ENCODE data around the gene DHODH.

DHODH gene

GRCh38 chr16:72044296-72044695 lies 35.8 kb downstream of the DHODH start:
- no peak overlapping the region for H2AFZ ChIP-seq (ENCODE audit: insufficient read depth, low read length, poor library complexity)
- no peaks in the 10 kb centered on the region for H3K27me3 ChIP-seq (ENCODE audit: insufficient read depth, low read length)
- no peaks in the 10 kb centered on the region for H3K4me1 ChIP-seq (ENCODE audit: control insufficient read depth in 1 of 2, insufficient read depth in 2 of 2, low read length in 2 of 2)
- H4K91ac ChIP-seq (ENCODE audit: low read depth, low read length) = no peak overlapping the region
- H3K27ac ChIP-seq (ENCODE audit: low read depth, low read length) = no peak overlapping the region
- H3K23ac ChIP-seq (ENCODE audit: low read length) = no peak overlapping the region
- H3K4ac ChIP-seq (ENCODE audit: low read depth, low read length) = no peak overlapping the region
- H3K9me3 ChIP-seq (ENCODE audit: insufficient read depth, low read depth, low read length) = no peaks in the 10 kb centered on the region
- no peak overlapping the region for H2BK12ac ChIP-seq (ENCODE audit: low read length)
- no peak overlapping the region for H4K8ac ChIP-seq (ENCODE audit: low read depth, low read length)
- no CpG with 5 or more reads among the region's 6 CpGs for WGBS (ENCODE audit: extremely low coverage, insufficient coverage, insufficient read length)
- DNase-seq = no peak
- no peak overlapping the region for H2BK120ac ChIP-seq (ENCODE audit: insufficient read depth, low read length, poor library complexity)
- H3K18ac ChIP-seq (ENCODE audit: low read length) = no peak overlapping the region
- no peak overlapping the region for H2AK5ac ChIP-seq (ENCODE audit: low read length)
- no peaks in the 10 kb centered on the region for H3K79me2 ChIP-seq (ENCODE audit: control insufficient read depth, insufficient read depth, low read length, poor library complexity)
- H3K14ac ChIP-seq (ENCODE audit: low read length) = no peak overlapping the region
- H3K4me3 ChIP-seq (ENCODE audit: low read depth, low read length) = no peak overlapping the region
- no peaks in the 10 kb centered on the region for H3K79me1 ChIP-seq (ENCODE audit: low read length)
- no peak overlapping the region for H2BK5ac ChIP-seq (ENCODE audit: low read depth, low read length, poor library complexity)
- H3K4me2 ChIP-seq (ENCODE audit: low read length) = no peak overlapping the region
- H3K9ac ChIP-seq (ENCODE audit: low read length) = no peak overlapping the region
- no peaks in the 10 kb centered on the region for H3K36me3 ChIP-seq (ENCODE audit: control insufficient read depth in 1 of 2, insufficient read depth in 2 of 2, low read length in 2 of 2)
- H4K12ac ChIP-seq (ENCODE audit: low read depth, low read length) = no peak overlapping the region

DNA sequence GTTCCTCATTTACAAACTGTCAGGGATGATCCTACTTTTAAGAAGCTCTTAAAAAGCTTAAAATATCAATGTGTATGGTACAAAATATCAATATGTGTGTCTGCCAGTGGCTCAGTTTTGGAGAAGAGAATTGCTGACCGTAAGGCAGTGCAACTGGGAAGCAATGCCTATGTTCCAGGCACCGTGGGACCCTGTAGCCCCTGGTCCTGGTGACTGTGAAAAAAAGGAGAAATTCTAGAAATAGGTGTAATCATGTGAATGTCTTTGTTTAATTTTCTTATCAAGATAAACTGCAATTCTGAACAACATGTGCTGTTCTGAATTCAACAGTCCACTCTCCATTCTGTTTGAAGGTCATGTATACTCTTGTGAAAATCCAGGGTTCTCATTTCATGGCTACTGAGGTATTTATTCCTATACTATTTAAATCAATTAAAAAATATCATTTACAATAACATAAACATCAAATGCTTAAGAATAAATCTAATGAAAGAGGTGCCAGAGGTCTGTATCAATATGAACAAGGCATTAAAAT lies 36.3 kb downstream of the DHODH start:
- Histone ChIP-seq H3K79me1 (ENCODE audit: low read length) (no peaks in the 10 kb centered on the region), H2BK120ac (ENCODE audit: insufficient read depth, low read length, poor library complexity) (no peak overlapping the region), H3K9me3 (ENCODE audit: insufficient read depth, low read depth, low read length) (no peaks in the 10 kb centered on the region), H4K91ac (ENCODE audit: low read depth, low read length) (no peak overlapping the region), H3K36me3 (ENCODE audit: control insufficient read depth in 1 of 2, insufficient read depth in 2 of 2, low read length in 2 of 2) (no peaks in the 10 kb centered on the region), H2BK5ac (ENCODE audit: low read depth, low read length, poor library complexity) (no peak overlapping the region), H4K8ac (ENCODE audit: low read depth, low read length) (no peak overlapping the region), H3K4ac (ENCODE audit: low read depth, low read length) (no peak overlapping the region), H2BK12ac (ENCODE audit: low read length) (no peak overlapping the region), H3K4me2 (ENCODE audit: low read length) (no peak overlapping the region), H2AFZ (ENCODE audit: insufficient read depth, low read length, poor library complexity) (no peak overlapping the region), H3K79me2 (ENCODE audit: control insufficient read depth, insufficient read depth, low read length, poor library complexity) (no peaks in the 10 kb centered on the region), H3K9ac (ENCODE audit: low read length) (no peak overlapping the region), H4K12ac (ENCODE audit: low read depth, low read length) (no peak overlapping the region), H3K4me3 (ENCODE audit: low read depth, low read length) (no peak overlapping the region), H3K27me3 (ENCODE audit: insufficient read depth, low read length) (no peaks in the 10 kb centered on the region), H3K27ac (ENCODE audit: low read depth, low read length) (no peak overlapping the region), H3K23ac (ENCODE audit: low read length) (no peak overlapping the region), H2AK5ac (ENCODE audit: low read length) (no peak overlapping the region), H3K14ac (ENCODE audit: low read length) (no peak overlapping the region), H3K18ac (ENCODE audit: low read length) (no peak overlapping the region), H3K4me1 (ENCODE audit: control insufficient read depth in 1 of 2, insufficient read depth in 2 of 2, low read length in 2 of 2) (no peaks in the 10 kb centered on the region)
- DNase-seq = no peak
- WGBS (ENCODE audit: extremely low coverage, insufficient coverage, insufficient read length) = no CpG with 5 or more reads among the region's 2 CpGs

GRCh38 chr16:72049110-72049509 lies 40.6 kb downstream of the DHODH start:
- Histone ChIP-seq H3K27me3 (ENCODE audit: insufficient read depth, low read length) (no peaks in the 10 kb centered on the region), H4K91ac (ENCODE audit: low read depth, low read length) (no peak overlapping the region), H3K79me2 (ENCODE audit: control insufficient read depth, insufficient read depth, low read length, poor library complexity) (no peaks in the 10 kb centered on the region), H3K27ac (ENCODE audit: low read depth, low read length) (no peak overlapping the region), H3K9me3 (ENCODE audit: insufficient read depth, low read depth, low read length) (peaks cover 3% of the 10 kb centered on the region), H3K14ac (ENCODE audit: low read length) (no peak overlapping the region), H2AFZ (ENCODE audit: insufficient read depth, low read length, poor library complexity) (no peak overlapping the region), H3K4ac (ENCODE audit: low read depth, low read length) (no peak overlapping the region), H4K8ac (ENCODE audit: low read depth, low read length) (no peak overlapping the region), H4K12ac (ENCODE audit: low read depth, low read length) (no peak overlapping the region), H3K23ac (ENCODE audit: low read length) (no peak overlapping the region), H3K4me2 (ENCODE audit: low read length) (no peak overlapping the region), H3K79me1 (ENCODE audit: low read length) (no peaks in the 10 kb centered on the region), H2AK5ac (ENCODE audit: low read length) (no peak overlapping the region), H3K9ac (ENCODE audit: low read length) (no peak overlapping the region), H3K4me3 (ENCODE audit: low read depth, low read length) (no peak overlapping the region), H3K4me1 (ENCODE audit: control insufficient read depth in 1 of 2, insufficient read depth in 2 of 2, low read length in 2 of 2) (no peaks in the 10 kb centered on the region), H2BK12ac (ENCODE audit: low read length) (no peak overlapping the region), H3K36me3 (ENCODE audit: control insufficient read depth in 1 of 2, insufficient read depth in 2 of 2, low read length in 2 of 2) (no peaks in the 10 kb centered on the region), H3K18ac (ENCODE audit: low read length) (no peak overlapping the region), H2BK120ac (ENCODE audit: insufficient read depth, low read length, poor library complexity) (no peak overlapping the region), H2BK5ac (ENCODE audit: low read depth, low read length, poor library complexity) (no peak overlapping the region)
- no peak for DNase-seq

DNA sequence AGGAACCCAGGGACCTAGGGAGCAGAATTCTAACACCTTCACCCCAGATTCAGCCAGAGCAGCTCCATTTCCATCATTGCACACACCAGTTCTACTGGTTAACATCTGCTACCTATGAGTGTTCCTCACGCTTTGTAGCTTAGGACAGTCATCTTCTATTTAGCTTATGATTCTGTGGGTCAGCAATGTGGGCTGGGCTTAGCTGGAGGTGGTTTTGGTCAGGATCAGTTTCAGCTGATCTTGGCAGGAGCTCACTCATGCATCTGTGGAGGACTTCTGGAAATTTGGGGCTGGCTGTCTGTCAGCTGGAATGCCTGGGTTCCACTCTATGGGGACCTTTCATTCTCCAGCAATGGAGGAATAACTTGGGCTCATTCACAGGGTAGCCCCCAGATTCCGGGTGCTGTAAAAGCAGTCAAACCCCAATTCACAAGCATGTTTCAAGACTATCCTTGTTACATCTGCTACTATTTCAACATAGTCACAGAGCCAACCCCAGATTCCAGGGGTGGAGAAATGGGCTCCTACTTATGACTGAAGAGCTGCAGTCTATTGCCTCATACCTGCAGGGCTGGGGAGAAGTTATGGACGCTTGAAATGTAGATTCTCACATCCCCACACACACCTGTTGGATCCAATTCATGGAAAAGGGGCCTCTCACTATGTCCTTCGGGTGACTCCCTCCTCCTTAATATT lies 42.4 kb downstream of the DHODH start:
- Histone ChIP-seq H3K23ac (ENCODE audit: low read length) (no peak overlapping the region), H3K4ac (ENCODE audit: low read depth, low read length) (no peak overlapping the region), H3K79me1 (ENCODE audit: low read length) (no peaks in the 10 kb centered on the region), H3K79me2 (ENCODE audit: control insufficient read depth, insufficient read depth, low read length, poor library complexity) (no peaks in the 10 kb centered on the region), H2BK120ac (ENCODE audit: insufficient read depth, low read length, poor library complexity) (no peak overlapping the region), H3K18ac (ENCODE audit: low read length) (no peak overlapping the region), H2BK12ac (ENCODE audit: low read length) (no peak overlapping the region), H3K14ac (ENCODE audit: low read length) (no peak overlapping the region), H3K4me2 (ENCODE audit: low read length) (no peak overlapping the region), H3K9ac (ENCODE audit: low read length) (no peak overlapping the region), H3K27ac (ENCODE audit: low read depth, low read length) (no peak overlapping the region), H4K91ac (ENCODE audit: low read depth, low read length) (no peak overlapping the region), H4K12ac (ENCODE audit: low read depth, low read length) (no peak overlapping the region), H3K4me3 (ENCODE audit: low read depth, low read length) (no peak overlapping the region), H3K4me1 (ENCODE audit: control insufficient read depth in 1 of 2, insufficient read depth in 2 of 2, low read length in 2 of 2) (no peaks in the 10 kb centered on the region), H3K36me3 (ENCODE audit: control insufficient read depth in 1 of 2, insufficient read depth in 2 of 2, low read length in 2 of 2) (no peaks in the 10 kb centered on the region), H3K27me3 (ENCODE audit: insufficient read depth, low read length) (no peaks in the 10 kb centered on the region), H2AK5ac (ENCODE audit: low read length) (no peak overlapping the region), H3K9me3 (ENCODE audit: insufficient read depth, low read depth, low read length) (peaks cover 3% of the 10 kb centered on the region), H2BK5ac (ENCODE audit: low read depth, low read length, poor library complexity) (no peak overlapping the region), H4K8ac (ENCODE audit: low read depth, low read length) (no peak overlapping the region), H2AFZ (ENCODE audit: insufficient read depth, low read length, poor library complexity) (no peak overlapping the region)
- no CpG with 5 or more reads among the region's 4 CpGs for WGBS (ENCODE audit: extremely low coverage, insufficient coverage, insufficient read length)
- no peak for DNase-seq
